Measurements from ENCODE around the gene TAL2.

The TAL2 gene

DNA sequence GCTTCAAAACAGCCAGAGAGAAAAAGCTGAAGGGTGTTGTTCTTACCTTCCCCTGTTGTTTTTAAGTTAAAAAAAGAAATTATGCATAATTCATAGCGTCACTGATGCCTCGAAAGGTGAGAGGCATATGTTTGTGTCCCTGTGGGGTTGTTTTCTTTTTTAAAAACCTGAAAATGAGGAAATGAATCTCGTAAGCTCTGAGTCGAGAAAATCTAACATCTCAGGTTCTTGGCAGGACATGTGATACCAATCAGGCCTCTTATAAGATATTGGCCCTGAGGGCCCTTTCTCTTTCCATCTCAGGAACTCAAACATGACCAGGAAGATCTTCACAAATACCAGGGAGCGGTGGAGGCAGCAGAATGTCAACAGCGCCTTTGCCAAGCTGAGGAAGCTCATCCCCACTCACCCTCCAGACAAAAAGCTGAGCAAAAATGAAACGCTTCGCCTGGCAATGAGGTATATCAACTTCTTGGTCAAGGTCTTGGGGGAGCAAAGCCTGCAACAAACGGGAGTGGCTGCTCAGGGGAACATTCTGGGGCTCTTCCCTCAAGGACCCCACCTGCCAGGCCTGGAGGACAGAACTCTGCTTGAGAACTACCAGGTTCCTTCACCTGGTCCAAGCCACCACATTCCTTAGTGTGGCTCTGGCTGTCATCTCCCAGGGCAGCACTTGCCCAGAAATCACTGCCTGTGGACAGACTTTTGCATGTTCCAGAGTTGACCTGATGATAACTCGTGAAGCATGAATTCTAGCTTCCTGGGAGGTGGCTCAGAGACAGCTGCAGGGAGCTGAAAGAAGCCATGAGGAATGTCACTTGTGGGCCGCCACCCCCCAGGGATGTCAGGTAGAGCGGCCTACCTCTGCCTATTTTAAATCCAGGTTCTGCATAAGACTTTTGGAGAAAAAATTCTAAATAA lies at the start of gene TAL2:
Gene TAL2 (plus strand): TSS at position 274 of the 921 bp plus-strand sequence. CDS start 40 bp downstream, at position 314.
- DNase-seq (ENCODE audit: low read depth, low spot score): no peak

DNA sequence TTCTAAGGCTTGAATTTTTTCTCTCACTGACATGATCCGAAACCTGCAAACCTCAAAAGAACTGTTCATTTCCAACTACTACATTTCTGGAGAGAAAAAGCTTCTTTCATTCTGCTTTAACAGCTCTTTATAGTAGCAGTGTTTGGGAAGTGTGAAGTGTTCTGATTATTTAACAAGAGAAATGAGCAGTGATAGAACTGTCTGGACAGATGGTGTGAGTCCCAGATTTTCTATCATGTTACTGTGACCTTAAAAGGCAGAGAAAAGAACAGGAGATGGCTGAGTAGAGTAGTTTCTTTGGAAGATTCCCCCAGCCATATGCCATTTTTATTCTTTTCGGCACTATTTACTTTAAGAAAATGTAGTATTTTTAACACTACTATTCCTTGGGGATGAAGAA lies 41.3 kb upstream of the TAL2 start:
- no peak for DNase-seq (ENCODE audit: low read depth, low spot score)

DNA sequence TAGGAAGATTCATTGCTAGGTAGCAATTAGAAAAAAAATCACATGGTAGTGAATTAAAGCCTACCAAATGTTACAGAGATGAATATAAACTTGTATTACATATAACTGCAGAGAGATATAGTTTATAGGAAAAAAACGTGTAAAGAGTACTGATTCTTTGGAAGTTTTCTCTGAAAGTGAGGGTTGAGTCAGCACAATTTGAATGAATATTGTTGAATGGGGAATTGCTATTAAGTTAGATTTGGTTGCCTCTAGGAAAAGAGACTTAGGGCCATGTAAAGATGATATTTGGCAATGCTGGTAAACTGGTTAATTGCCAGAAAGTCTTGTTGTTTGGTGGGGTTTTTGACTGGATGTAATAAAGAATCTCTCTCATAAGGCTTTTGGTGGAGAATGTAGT lies 37.2 kb upstream of the TAL2 start:
- no peak for DNase-seq (ENCODE audit: low read depth, low spot score)

DNA sequence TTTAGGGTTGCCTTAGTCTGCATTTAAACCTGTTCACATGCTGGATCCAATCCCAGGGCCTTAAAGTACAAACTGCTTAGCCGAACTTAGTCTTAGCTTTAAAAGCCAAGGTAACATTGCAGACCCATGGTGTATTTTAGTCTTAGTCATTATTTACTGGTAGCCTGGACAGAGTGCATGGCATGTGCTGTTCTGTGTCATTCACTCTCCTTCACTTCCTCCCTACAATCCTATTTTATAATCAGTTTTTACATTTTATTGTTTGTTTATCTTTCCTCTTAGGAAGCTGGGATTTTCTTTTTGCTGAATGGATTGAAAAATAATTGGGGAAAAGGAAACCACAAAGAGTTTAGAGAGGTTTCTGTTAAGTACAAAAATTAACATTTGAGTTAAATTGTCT lies 29.4 kb upstream of the TAL2 start:
- DNase-seq (ENCODE audit: low read depth, low spot score): no peak

DNA sequence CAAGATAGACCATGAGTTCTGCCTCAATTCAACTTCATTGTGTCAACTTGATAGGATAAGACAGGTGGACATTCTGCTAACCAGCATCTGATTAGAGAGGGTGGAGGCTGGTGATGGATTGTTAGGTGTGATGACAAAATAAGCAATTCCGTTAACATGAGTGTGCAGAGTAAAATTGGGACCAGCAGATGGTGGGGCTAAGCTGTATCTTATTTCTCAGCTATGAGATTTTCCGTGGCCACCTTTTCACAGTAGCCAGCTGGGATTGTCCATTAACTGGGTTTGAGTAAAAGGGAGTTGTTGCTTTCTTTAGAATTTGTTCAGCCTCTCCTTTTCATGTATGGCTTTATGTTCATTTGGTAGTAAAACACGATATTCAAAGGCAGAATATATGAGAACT lies 28.8 kb upstream of the TAL2 start:
- DNase-seq (ENCODE audit: low read depth, low spot score): no peak

GRCh38 chr9:105636331-105636730 lies 25.9 kb upstream of the TAL2 start:
- DNase-seq (ENCODE audit: low read depth, low spot score): no peak

DNA sequence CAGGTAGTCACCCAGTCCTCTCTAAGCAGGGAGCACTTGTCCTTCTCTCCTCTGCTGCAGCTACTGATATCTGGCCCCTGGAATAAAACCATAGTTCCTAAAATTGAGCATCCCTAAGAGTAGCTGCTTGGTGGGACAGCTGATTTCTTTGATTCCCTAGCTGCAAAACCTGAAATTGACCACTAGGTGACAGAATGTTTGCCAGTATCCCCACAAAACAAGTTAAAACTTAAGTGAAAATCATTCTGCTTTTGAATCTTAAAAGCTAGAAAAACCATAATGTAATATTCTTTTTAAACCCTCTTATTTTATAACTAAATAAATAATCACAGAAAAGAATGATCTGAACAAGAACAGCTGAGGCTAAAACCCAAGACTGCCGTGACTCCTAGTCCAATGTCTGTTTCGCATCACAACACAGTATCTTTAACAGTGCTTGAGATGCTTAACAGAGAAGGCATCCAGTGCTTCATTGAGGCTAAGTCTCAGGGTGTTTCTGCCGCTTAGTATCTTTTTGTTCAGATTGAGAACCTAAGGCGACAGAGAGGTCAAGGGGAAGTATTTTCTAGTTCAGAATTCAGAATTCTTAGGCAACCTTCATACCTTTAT lies 24.4 kb upstream of the TAL2 start:
- DNase-seq (ENCODE audit: low read depth, low spot score): no peak

- no peak for DNase-seq (ENCODE audit: low read depth, low spot score)
Measured at GRCh38 chr9:105639936-105640335, 22.3 kb upstream of the TAL2 start.

DNA sequence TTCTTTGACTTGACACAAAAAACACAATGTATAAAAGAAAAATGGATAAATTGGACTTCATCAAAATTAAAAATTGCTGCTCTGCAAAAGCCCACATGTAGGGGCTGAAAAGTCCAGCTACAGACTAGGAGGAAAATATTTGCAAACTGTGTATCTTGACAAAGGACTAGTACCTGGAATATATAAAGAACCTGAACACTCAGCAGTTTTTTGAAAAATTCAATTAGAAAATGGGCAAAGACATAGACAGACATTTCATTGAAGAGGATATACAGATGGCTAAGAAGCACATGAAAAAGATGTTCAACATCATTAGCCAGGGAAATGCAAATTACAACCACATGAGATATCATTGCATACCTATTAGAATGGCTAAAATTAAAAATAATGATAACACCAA lies 18.5 kb upstream of the TAL2 start:
- DNase-seq (ENCODE audit: low read depth, low spot score): no peak

- DNase-seq (ENCODE audit: low read depth, low spot score): no peak
Measured at GRCh38 chr9:105646879-105647594, 15.2 kb upstream of the TAL2 start.

- peak; percentile 34 for DNase-seq (ENCODE audit: low read depth, low spot score)
Measured at GRCh38 chr9:105647595-105648349, 14.5 kb upstream of the TAL2 start.

GRCh38 chr9:105651806-105652205 lies 10.5 kb upstream of the TAL2 start:
- no peak for DNase-seq (ENCODE audit: low read depth, low spot score)

DNA sequence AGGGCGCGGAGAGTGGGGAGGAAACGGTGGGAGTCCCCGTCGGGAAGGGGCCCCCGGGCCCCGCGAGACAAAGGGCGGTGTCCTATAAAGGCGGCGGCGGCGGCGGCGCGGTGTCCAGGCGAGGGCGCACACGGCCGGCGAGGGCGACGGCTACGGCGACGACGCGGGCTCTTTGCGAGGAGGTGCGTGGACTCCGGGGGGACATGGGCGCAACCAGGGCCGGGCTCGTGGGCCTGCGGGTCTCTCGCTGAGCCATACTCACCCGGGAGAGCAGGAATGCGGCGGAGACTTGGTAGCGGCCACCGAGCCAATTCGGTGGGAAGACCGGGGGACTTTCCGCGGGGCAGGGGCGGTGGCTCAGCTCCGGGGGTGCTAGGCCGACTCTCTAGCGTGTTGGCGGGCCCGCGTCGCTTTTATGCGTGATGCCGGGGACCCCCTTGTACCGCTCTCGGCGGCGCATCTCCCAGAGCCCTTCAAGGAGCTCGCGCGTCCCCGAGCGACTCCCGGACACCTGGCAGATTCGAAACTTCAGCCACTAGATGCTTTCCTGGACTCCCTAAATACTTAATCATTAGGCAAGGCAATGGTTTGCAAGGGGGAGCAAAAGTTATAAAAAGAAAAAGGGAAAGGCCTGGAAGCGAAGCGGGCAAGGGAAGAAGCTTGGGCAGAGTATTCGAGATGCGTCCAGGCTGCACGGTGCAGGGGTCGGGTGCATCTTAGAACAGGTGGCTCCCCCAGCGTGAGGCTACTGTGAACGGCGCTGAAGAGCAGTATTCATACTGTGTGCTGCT lies 5.9 kb upstream of the TAL2 start:
- peak; percentile 33 for DNase-seq (ENCODE audit: low read depth, low spot score)

DNA sequence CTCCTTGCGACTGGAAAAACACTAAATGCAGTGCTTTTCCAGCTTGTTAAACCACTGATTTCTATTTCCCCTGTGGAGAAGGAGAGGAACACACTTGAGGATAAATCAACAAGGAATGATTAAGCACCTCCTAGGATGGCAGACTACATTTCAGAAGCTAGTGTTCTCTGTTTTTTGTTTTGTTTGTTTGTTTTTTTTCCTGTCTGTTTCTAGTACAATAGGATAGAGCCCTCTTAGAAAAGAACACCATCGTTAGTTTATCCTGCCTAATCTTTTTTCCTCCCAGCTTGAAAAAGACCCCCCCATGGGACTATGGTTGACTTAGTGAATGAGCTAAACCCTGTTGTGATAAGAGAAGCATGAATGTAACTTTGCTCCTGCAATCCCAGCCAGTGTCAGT lies 3.9 kb upstream of the TAL2 start:
- DNase-seq (ENCODE audit: low read depth, low spot score): no peak

GRCh38 chr9:105661011-105661410 lies 1.2 kb upstream of the TAL2 start:
- DNase-seq (ENCODE audit: low read depth, low spot score): peak; percentile 74

- no peak for DNase-seq (ENCODE audit: low read depth, low spot score)
Measured at GRCh38 chr9:105663914-105664313, 1.7 kb downstream of the TAL2 start.

DNA sequence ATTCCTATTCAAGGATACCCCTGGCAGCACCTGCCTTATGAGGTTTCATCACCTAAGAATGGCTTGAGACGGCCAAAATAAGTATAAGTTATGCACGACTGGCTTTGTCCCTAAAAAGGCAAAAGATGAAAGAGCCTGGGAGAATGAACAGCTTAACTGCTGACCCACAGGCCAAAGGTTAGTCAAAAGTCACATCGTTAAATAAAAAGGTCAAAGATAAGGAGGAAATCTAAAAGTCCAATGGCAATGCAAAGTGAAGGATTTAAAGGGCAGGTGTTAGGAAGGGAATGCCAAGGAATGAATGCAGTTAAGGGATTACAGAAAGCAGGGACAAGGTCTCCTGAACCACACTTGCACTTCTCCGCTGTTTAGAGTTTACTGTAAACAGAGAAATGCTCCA lies 5.6 kb downstream of the TAL2 start:
- DNase-seq (ENCODE audit: low read depth, low spot score): no peak

DNA sequence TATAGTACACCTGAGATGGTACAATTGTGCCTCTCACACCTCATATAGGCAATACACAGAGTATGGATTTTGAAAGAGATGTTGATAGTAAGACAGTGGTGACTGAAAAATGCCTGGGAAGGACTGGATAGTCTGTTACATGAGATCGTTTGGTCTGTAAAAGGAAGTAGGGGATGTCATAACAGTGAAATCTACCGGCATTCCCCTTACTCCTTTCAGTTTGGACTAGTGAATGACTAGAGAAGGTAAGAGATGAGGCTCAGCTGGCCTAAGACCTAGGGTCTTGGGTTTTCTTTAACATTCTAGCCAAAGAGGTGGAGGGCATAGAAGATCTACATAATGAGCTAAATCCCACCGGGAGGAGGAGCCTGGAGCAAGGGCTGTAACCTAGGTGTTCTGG lies 8.1 kb downstream of the TAL2 start:
- no peak for DNase-seq (ENCODE audit: low read depth, low spot score)

GRCh38 chr9:105670775-105671174 lies 8.5 kb downstream of the TAL2 start:
- no peak for DNase-seq (ENCODE audit: low read depth, low spot score)

- DNase-seq (ENCODE audit: low read depth, low spot score): no peak
Measured at GRCh38 chr9:105672711-105673234, 10.5 kb downstream of the TAL2 start.

All from ELF-1 (cell line).